Hepatocyte (in vitro differentiated cells): ENCODE results near the gene FGFBP1.

Source experiments
- CTCF ChIP-seq: fragments of 200-600 bp; sonication (generic); IDR thresholded peaks from 2 replicates; pipeline ENCODE4 v1.5.1; 2016; ENCODE audit warnings: antibody characterized with exemption, mild to moderate bottlenecking; ENCODE audit not compliant: poor library complexity
- EZH2 ChIP-seq: fragments of 200-600 bp; sonication (generic); IDR thresholded peaks from 2 replicates; pipeline ENCODE4 v1.6.1; 2016; ENCODE audit warnings: antibody characterized with exemption, mild to moderate bottlenecking, borderline replicate concordance
- EZH2phosphoT487 ChIP-seq: fragments of 200-600 bp; sonication (generic); IDR thresholded peaks from one replicate; pipeline ENCODE4 v1.6.1; 2018; ENCODE audit warnings: antibody characterized with exemption, mild to moderate bottlenecking, low read depth, moderate library complexity; ENCODE audit not compliant: unreplicated experiment, severe bottlenecking

- TF ChIP-seq CTCF (peak; percentile 49), EZH2 (no peak), EZH2phosphoT487 (no peak)
Measured at GRCh38 chr4:15963001-15963451, 24.5 kb upstream of the FGFBP1 start, which contains the start of gene FGFBP2.
